Lower lobe of right lung (tissue), 2 donors: ENCODE data around the gene IRX1. TPM values are rescaled to one million over a fixed set of nuclear protein-coding genes. Genes with fewer than 3 reads are reported as not detected.
A peak's percentile ranks its signal among the peaks of the same experiment; 100 is the strongest.

Experiments
- ATAC-seq, 2 donors: fragments of 200-7000 bp; cut with Tn5 transposase; one replicate each; pipeline ENCODE4 v1.9.1; 2020 to 2022; ENCODE audit warnings: mild to moderate bottlenecking in 2 of 2, moderate library complexity in 2 of 2
- DNase-seq: peaks from one replicate; pipeline ENCODE4 v3.0.0-alpha.2; 2020
- H3K27ac ChIP-seq: fragments of 200-600 bp; one replicate; pipeline ENCODE4 v1.8.0; 2022
- H3K27me3 ChIP-seq: fragments of 200-600 bp; one replicate; pipeline ENCODE4 v1.8.0; 2022; ENCODE audit warnings: low read depth
- H3K36me3 ChIP-seq: fragments of 200-600 bp; one replicate; pipeline ENCODE4 v1.8.0; 2022; ENCODE audit warnings: mild to moderate bottlenecking
- H3K4me1 ChIP-seq: fragments of 200-600 bp; one replicate; pipeline ENCODE4 v1.8.0; 2022
- H3K4me3 ChIP-seq: fragments of 200-600 bp; one replicate; pipeline ENCODE4 v1.8.0; 2022; ENCODE audit warnings: mild to moderate bottlenecking
- H3K9me3 ChIP-seq: fragments of 200-600 bp; one replicate; pipeline ENCODE4 v1.8.0; 2022
- CTCF ChIP-seq: fragments of 200-600 bp; IDR thresholded peaks from one replicate; pipeline ENCODE4 v1.8.0; 2022; ENCODE audit warnings: antibody characterized with exemption, mild to moderate bottlenecking
- intact Hi-C: fragments of 100-400 bp; cut with DNase I; formaldehyde crosslinking; loops from one replicate; pipeline ENCODE4 v1.11.0; 2022
- long read RNA-seq: library from polyadenylated mRNA; unstranded; transcript quantifications from one replicate; pipeline ENCODE4 v2.0.0, GENCODE V29; 2021
- total RNA-seq: library from RNA; stranded (reverse); fragmentation: NEBNext Ultra II Directional; extraction: Animal tissue kit (Norgen Biotek cat#: 25700); gene quantifications from one replicate; pipeline ENCODE4 v1.2.1, GENCODE V29; 2021
- donor health status: DM: no; HTN: yes; CAD: no; lungs with severe emphysema.

IRX1 gene
- 6.0 TPM for total RNA-seq
- long read RNA-seq, transcript IRX1-201 (4 exons, 1,858 nt) = major isoform, 8 of 13 reads
- long read RNA-seq, partial matches to known transcripts = 3 of 13 reads
- long read RNA-seq, other reads (novel, unspliced or antisense) = 2 of 13 reads

GRCh38 chr5:3595006-3595961 is at the start of gene IRX1:
Gene IRX1 (plus strand): TSS chr5:3595832. CDS start chr5:3596106, 274 bp downstream.
- no peak for TF ChIP-seq CTCF
- peaks cover 94% of the 10 kb centered on the region for H3K27me3 ChIP-seq
- DNase-seq = no peak
- H3K36me3 ChIP-seq = no peaks in the 10 kb centered on the region
- H3K9me3 ChIP-seq = no peaks in the 10 kb centered on the region
- peaks cover 28% of the 10 kb centered on the region for H3K4me1 ChIP-seq
- H3K4me3 ChIP-seq = peak within 1 kb of the TSS; percentile 47
- intact Hi-C loops = no loop called here
- H3K27ac ChIP-seq = peak within 1 kb of the TSS; percentile 41
- peak; percentile 75 to 79 for ATAC-seq

GRCh38 chr5:3546028-3546427 is 49.6 kb upstream of the IRX1 start:
- no peak for TF ChIP-seq CTCF
- intact Hi-C loops = no loop called here
- no peak for DNase-seq

GRCh38 chr5:3564116-3564515 is 31.5 kb upstream of the IRX1 start:
- H3K27ac ChIP-seq = no peak overlapping the region
- no peak for TF ChIP-seq CTCF
- H3K4me1 ChIP-seq = no peaks in the 10 kb centered on the region
- DNase-seq = no peak
- H3K9me3 ChIP-seq = peaks cover 14% of the 10 kb centered on the region
- H3K4me3 ChIP-seq = no peak overlapping the region
- ATAC-seq = no peak
- H3K36me3 ChIP-seq = no peaks in the 10 kb centered on the region
- intact Hi-C loops = no loop called here
- no peaks in the 10 kb centered on the region for H3K27me3 ChIP-seq

More at GRCh38 chr5:3546028-3546427, 49.6 kb upstream of the IRX1 start:
- Histone ChIP-seq H3K9me3 (no peaks in the 10 kb centered on the region), H3K27ac (no peak overlapping the region), H3K4me1 (no peaks in the 10 kb centered on the region), H3K27me3 (no peaks in the 10 kb centered on the region), H3K4me3 (no peak overlapping the region), H3K36me3 (no peaks in the 10 kb centered on the region)
- no peak for ATAC-seq

- H3K27ac ChIP-seq = no peak overlapping the region
- H3K4me3 ChIP-seq = no peak overlapping the region
- no peaks in the 10 kb centered on the region for H3K36me3 ChIP-seq
- no peaks in the 10 kb centered on the region for H3K27me3 ChIP-seq
- ATAC-seq = peak; percentile 64 to 84
- intact Hi-C loops = no loop called here
- peaks cover 8% of the 10 kb centered on the region for H3K9me3 ChIP-seq
- no peak for TF ChIP-seq CTCF
- no peak for DNase-seq
- H3K4me1 ChIP-seq = no peaks in the 10 kb centered on the region
Measured at GRCh38 chr5:3564827-3565518, 30.7 kb upstream of the IRX1 start.

- H3K27ac ChIP-seq = no peak overlapping the region
- DNase-seq (no peak), ATAC-seq (no peak)
- no peak for TF ChIP-seq CTCF
- no peaks in the 10 kb centered on the region for H3K9me3 ChIP-seq
- no peaks in the 10 kb centered on the region for H3K36me3 ChIP-seq
- no peaks in the 10 kb centered on the region for H3K4me1 ChIP-seq
- intact Hi-C loops = no loop called here
- H3K4me3 ChIP-seq = no peak overlapping the region
- H3K27me3 ChIP-seq = peaks cover 37% of the 10 kb centered on the region
Measured at GRCh38 chr5:3584724-3585531, 10.7 kb upstream of the IRX1 start.
